ENCODE measurements around the gene MARCHF5.
"Not testable (repeated sequence)": the region's sequence is repeated elsewhere in the genome, so short reads cannot be mapped to it uniquely, and the experiment has no call there.

The MARCHF5 gene

DNA sequence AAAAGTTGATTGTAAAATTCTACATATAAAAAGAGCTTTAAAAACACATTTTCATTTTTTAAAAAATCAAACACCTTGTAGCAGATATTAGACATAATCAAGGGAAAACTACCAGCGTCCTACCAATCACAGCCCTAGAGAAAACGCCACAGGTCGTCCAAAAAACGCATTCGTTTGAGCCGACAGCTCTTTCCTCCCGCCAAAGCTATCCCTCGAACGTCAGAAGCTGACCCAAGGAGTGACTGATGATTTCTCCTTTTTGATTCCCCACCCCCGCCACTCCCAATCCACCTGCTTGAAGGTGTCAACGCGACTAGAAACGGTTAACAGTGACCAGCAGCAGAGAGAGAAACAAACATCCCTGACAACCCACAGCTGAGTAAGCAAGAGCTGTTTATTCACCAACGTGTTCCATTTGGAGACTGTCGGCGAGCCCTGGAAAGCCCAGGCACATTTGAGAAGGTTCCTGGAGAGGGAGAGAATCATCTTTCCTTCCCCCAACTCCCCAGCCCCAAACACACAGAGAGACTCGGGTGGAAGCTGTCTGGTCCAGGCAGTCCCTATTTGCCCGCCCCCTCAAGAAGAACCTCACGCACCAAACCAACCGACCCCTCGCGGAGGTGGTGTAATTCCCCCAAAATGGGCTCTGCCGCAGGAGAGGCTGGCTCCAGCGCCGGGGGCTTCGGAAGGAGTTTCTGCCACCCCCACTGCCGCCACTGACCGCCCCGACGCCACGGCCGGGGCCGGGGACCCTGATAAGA is 711 bp upstream of the MARCHF5 start:
- Mint-ChIP-seq H3K9me3 (no peaks in the 10 kb centered on the region), H3K27ac (peak overlapping the region; percentile 79), H3K4me1 (peaks cover 33% of the 10 kb centered on the region), H3K27me3 (no peaks in the 10 kb centered on the region), H3K4me3 (peak overlapping the region; percentile 94), H3K36me3 (no peaks in the 10 kb centered on the region)

- Mint-ChIP-seq H3K4me1 (peaks cover 37% of the 10 kb centered on the region), H3K4me3 (peak overlapping the region; percentile 94), H3K36me3 (no peaks in the 10 kb centered on the region), H3K9me3 (no peaks in the 10 kb centered on the region), H3K27me3 (no peaks in the 10 kb centered on the region), H3K27ac (no peak overlapping the region)
Measured at GRCh38 chr10:92291616-92291865, 574 bp downstream of the MARCHF5 start.

DNA sequence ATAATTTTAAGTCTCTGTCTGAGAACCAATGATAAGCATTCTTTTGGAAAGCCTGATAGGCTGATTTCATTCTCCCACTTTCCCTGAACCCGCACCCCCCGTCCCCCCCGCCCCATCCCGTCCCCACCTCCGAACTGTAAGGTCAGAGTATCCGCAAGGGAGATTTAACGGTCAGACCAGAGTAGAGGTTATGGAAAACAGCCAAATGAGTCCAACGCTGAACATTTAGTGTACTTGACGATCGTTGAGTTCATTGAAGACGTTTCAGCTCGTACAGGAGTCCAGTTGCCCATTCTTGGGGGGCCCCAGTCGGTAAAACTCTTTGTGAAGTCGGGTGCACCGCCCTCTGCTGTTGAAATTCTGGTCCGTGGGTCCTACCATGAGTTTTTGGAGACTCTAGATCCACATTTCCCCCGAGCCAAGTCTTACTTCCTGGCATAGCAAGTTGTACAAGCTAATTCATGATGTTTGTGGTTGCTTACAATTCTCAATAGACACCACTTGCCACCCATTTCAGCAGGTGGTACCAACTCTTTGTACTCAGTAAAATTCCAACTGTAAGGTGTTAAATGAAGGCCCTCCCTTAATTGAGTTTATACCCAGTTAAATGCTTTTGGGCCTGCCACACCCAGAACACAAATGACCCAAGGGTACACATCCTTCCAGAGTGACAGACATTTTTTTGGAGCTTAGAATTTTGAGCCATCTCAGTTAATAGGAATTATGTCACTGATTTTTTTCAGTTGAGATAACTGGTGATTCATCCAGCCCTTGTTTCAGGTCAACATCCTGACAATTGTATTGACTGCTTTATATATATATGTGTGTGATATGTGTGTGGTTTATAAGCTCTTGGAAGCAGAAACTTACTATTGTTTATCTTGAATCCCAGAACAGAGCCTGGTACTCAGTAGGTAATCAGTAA is 1.2 kb downstream of the MARCHF5 start:
- peaks cover 41% of the 10 kb centered on the region for H3K4me1 Mint-ChIP-seq
- no peaks in the 10 kb centered on the region for H3K27me3 Mint-ChIP-seq
- peak overlapping the region; percentile 79 for H3K27ac Mint-ChIP-seq
- peaks cover 3% of the 10 kb centered on the region for H3K36me3 Mint-ChIP-seq
- no peaks in the 10 kb centered on the region for H3K9me3 Mint-ChIP-seq
- peak overlapping the region; percentile 94 for H3K4me3 Mint-ChIP-seq

- H3K36me3 Mint-ChIP-seq, result peaks cover 12% of the 10 kb centered on the region
- no peaks in the 10 kb centered on the region for H3K27me3 Mint-ChIP-seq
- no peaks in the 10 kb centered on the region for H3K9me3 Mint-ChIP-seq
- peak overlapping the region; percentile 42 for H3K27ac Mint-ChIP-seq
- H3K4me1 Mint-ChIP-seq, result peaks cover 72% of the 10 kb centered on the region
- H3K4me3 Mint-ChIP-seq, result no peak overlapping the region
Measured at GRCh38 chr10:92298487-92298886, 7.5 kb downstream of the MARCHF5 start.

DNA sequence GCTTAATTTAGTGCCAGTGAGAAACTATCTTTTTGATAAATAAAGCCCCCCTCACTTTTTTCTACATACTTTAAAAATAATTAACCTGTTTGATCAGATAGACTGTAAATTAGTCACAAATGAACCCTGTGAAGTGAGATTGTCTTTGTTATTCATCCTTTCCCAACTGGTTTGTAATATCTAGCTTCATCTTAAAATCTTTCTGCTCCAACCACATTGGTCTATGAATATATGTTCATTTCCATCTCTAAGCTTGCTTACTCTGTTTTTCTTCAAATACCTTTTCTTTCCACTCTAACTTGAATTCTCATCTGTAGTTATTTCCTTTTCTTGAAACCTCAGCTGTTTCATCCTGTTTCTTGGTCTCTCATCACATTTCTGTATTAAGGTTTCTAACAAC is 12.1 kb downstream of the MARCHF5 start:
- no peaks in the 10 kb centered on the region for H3K27me3 Mint-ChIP-seq
- peak overlapping the region; percentile 57 for H3K27ac Mint-ChIP-seq
- peaks cover 72% of the 10 kb centered on the region for H3K4me1 Mint-ChIP-seq
- no peaks in the 10 kb centered on the region for H3K9me3 Mint-ChIP-seq
- peak overlapping the region; percentile 24 for H3K4me3 Mint-ChIP-seq
- peaks cover 9% of the 10 kb centered on the region for H3K36me3 Mint-ChIP-seq

DNA sequence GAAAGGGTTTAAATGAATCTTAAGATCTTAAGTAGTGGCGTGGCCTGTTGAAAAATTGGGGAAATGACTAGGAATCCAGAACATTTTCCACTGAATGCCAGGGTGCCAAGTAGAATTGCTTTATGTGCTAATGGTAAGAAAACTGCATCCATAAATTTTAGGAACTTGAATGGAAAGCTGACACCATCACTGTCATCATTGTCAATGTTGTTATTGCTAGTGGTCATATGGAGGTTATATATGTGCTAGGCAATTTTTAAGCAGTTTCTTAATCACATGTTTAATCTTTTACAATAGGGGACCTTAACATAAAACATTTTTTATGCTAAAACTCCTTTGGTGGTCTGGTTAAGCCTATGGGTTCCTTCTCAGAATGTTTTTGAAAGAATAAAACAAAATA is 13.1 kb downstream of the MARCHF5 start:
- Mint-ChIP-seq H3K27me3 (no peaks in the 10 kb centered on the region), H3K27ac (no peak overlapping the region), H3K36me3 (peaks cover 5% of the 10 kb centered on the region), H3K4me3 (no peak overlapping the region), H3K9me3 (no peaks in the 10 kb centered on the region), H3K4me1 (peaks cover 69% of the 10 kb centered on the region)

DNA sequence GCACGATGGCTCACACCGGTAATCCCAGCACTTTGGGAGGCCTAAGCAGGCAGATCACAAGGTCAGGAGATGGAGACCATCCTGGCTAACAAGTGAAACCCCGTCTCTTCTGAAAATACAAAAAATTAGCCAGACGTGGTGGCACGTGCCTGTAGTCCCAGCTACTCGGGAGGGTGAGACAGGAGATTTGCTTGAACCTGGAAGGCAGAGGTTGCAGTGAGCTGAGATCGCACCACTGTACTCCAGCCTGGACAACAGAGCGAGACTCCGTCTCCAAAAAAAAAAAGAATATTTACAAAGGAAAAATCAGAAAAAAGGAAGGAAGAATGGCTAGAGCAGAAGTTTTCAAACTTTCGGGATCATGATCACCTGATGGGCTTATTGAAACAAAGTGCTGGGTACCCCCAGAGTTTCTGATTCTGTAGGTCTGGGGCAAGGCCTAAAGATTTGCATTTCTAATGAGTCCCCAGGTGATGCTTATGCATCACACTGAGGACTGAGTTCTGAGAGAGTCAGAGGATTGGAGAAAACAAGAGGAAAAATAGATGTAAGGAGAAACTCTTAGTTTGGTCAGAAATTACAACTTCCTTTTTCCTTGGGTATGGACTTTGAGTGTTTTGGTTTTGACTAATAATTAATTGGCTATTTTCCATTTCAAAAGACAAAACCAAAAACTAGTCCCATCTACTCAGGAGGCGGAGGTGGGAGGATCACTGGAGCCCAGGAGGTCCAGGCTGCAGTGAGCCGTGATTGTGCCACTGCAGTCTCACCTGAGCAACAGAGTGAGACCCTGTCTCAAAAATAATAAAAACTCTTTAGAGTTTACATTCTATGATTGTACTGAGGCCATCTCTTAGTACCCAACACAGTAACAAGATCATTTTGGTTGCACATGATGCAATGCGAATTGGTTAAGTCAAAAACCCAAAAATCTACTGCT is 14.4 kb downstream of the MARCHF5 start:
- no peaks in the 10 kb centered on the region for H3K27me3 Mint-ChIP-seq
- H3K9me3 Mint-ChIP-seq, result no peaks in the 10 kb centered on the region
- no peak overlapping the region for H3K27ac Mint-ChIP-seq
- no peaks in the 10 kb centered on the region for H3K36me3 Mint-ChIP-seq
- H3K4me3 Mint-ChIP-seq, result no peak overlapping the region
- H3K4me1 Mint-ChIP-seq, result peaks cover 64% of the 10 kb centered on the region

- no peaks in the 10 kb centered on the region for H3K27me3 Mint-ChIP-seq
- H3K36me3 Mint-ChIP-seq, result peaks cover 8% of the 10 kb centered on the region
- no peaks in the 10 kb centered on the region for H3K9me3 Mint-ChIP-seq
- H3K4me3 Mint-ChIP-seq, result no peak overlapping the region
- peaks cover 43% of the 10 kb centered on the region for H3K4me1 Mint-ChIP-seq
- H3K27ac Mint-ChIP-seq, result no peak overlapping the region
Measured at GRCh38 chr10:92309272-92309671, 18.3 kb downstream of the MARCHF5 start.

GRCh38 chr10:92313750-92314149 is 22.8 kb downstream of the MARCHF5 start:
- H3K36me3 Mint-ChIP-seq, result peaks cover 14% of the 10 kb centered on the region
- H3K9me3 Mint-ChIP-seq, result no peaks in the 10 kb centered on the region
- no peak overlapping the region for H3K4me3 Mint-ChIP-seq
- H3K27me3 Mint-ChIP-seq, result no peaks in the 10 kb centered on the region
- H3K4me1 Mint-ChIP-seq, result peaks cover 28% of the 10 kb centered on the region
- H3K27ac Mint-ChIP-seq, result no peak overlapping the region

- Mint-ChIP-seq H3K36me3 (peaks cover 22% of the 10 kb centered on the region), H3K27me3 (no peaks in the 10 kb centered on the region), H3K27ac (no peak overlapping the region), H3K4me1 (peaks cover 22% of the 10 kb centered on the region), H3K4me3 (no peak overlapping the region), H3K9me3 (no peaks in the 10 kb centered on the region)
Measured at GRCh38 chr10:92316610-92317009, 25.6 kb downstream of the MARCHF5 start.

- H3K36me3 Mint-ChIP-seq, result peaks cover 19% of the 10 kb centered on the region
- peaks cover 51% of the 10 kb centered on the region for H3K4me1 Mint-ChIP-seq
- H3K4me3 Mint-ChIP-seq, result no peak overlapping the region
- no peaks in the 10 kb centered on the region for H3K27me3 Mint-ChIP-seq
- H3K9me3 Mint-ChIP-seq, result no peaks in the 10 kb centered on the region
- no peak overlapping the region for H3K27ac Mint-ChIP-seq
Measured at GRCh38 chr10:92323079-92323478, 32.1 kb downstream of the MARCHF5 start.

DNA sequence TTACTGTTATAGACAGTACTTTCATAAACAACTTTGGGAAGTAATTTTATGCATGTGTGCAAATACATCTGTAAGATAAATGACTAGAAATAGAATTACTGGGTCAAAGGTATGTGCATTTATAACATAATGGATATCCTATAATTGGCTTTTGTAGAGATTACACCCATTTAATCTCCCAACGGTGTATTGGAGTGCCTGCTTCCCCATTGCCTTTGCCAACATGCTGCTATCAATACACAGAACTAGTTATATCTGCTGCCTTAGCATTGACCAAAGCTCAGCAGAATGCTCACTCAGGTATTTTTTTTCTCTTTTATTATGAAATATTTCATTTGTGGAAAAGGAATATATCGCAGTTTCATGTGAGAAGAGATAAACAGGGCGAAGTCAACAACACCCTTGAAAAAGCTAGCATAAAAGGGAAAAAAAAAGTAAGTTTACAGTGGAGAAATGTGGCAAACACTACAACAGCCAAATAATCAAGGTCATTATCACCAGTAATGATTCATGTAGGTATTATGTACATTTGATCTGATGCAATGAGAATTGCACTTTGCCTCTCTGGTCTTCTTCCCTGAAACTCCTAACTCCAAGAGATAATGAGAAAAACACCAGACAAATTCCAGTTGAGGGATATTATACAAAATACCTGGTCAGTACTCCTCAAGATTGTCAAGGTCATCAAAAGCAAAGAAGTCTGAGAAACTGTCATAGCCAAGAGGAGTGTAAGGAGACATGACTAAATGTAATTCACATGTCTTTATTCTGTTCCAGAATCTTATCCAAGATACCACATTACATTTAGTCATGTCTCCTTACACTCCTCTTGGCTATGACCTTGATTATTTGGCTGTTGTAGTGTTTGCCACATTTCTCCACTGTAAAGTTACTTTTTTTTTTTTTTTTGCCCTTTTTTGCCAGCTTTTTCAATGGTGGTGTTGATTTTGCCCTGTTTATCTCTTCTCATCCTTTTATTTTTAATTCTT is 36.8 kb downstream of the MARCHF5 start:
- Mint-ChIP-seq H3K4me1 (peaks cover 53% of the 10 kb centered on the region), H3K36me3 (peaks cover 10% of the 10 kb centered on the region), H3K9me3 (no peaks in the 10 kb centered on the region), H3K27me3 (no peaks in the 10 kb centered on the region), H3K4me3 (no peak overlapping the region), H3K27ac (peak overlapping the region; percentile 23)

- H3K27me3 Mint-ChIP-seq, result no peaks in the 10 kb centered on the region
- no peaks in the 10 kb centered on the region for H3K9me3 Mint-ChIP-seq
- no peak overlapping the region for H3K4me3 Mint-ChIP-seq
- H3K4me1 Mint-ChIP-seq, result peaks cover 42% of the 10 kb centered on the region
- peaks cover 3% of the 10 kb centered on the region for H3K36me3 Mint-ChIP-seq
- no peak overlapping the region for H3K27ac Mint-ChIP-seq
Measured at GRCh38 chr10:92328993-92329392, 38.0 kb downstream of the MARCHF5 start.

GRCh38 chr10:92329927-92330326 is 39.0 kb downstream of the MARCHF5 start:
- H3K4me1 Mint-ChIP-seq, result peaks cover 40% of the 10 kb centered on the region
- not testable (repeated sequence) for H3K9me3 Mint-ChIP-seq, H3K27ac Mint-ChIP-seq

More at GRCh38 chr10:92329927-92330326, 39.0 kb downstream of the MARCHF5 start:
- not testable (repeated sequence) for H3K36me3 Mint-ChIP-seq, H3K4me3 Mint-ChIP-seq, H3K27me3 Mint-ChIP-seq
